DMS53 (cell line): ENCODE measurements around the gene KAZN.

Experiments used
- DNase-seq: peaks from one replicate; lab custom pipeline; 2025; lab: John Stamatoyannopoulos, UW

Gene KAZN

DNA sequence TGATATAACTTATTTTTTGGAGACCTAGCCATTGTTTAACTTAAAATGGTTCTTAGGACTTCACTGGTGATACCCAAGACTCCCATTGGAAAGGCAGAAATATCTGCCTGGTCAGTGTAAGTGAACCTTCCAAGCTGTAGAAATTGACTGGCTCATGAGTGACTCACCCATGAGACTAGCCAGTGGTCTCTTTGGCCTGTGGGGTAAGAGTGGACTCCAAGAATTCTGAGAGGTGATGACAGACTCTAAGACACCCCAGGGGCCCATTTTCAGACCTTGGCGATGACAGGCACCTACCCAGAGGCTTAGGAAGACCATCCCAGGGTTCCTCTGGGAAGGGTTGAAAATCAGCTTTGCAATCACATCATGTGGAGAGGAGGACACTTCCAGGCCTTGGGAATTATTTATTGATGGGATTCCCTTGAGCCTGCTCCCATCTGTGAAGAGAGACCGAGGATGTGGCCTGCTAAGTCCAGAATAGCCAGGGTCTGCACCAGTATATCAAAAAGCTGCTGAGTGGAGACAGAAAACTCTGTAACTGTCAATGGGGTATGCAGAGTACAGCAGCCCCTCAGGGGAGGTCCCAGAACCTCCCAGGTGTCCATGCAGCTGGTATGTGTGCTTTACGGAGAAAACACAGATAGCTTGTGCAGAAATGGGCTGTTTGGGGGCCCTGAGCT is 78.9 kb downstream of the KAZN start:
- DNase-seq = no peak

DNA sequence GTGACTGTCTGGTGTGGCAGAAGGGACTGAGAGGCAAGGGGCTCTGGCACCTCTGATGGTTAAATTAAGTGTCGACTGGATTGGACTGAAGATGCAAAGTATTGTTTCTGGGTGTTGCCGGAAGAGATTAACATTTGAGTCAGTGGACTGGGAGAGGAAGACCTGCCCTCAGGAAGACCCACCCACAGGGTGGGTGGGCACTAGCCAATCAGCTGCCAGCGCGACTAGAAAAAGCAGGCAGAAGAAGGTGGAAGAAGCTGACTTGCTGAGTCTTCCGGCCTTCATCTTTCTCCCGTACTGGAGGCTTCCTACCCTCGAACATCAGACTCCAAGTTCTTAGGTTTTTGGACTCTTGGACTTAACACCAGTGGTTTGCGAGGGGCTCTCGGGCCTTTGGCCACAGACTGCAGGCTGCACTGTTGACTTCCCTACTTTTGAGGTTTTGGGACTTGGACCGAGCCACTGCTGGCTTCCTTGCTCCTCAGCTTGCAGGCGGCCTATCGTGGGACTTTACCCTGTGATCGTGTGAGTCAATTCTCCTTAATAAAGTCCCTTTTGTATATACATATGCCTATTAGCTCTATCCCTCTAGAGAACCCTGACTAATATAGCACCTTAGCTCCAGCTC is 79.6 kb downstream of the KAZN start:
- no peak for DNase-seq

DNA sequence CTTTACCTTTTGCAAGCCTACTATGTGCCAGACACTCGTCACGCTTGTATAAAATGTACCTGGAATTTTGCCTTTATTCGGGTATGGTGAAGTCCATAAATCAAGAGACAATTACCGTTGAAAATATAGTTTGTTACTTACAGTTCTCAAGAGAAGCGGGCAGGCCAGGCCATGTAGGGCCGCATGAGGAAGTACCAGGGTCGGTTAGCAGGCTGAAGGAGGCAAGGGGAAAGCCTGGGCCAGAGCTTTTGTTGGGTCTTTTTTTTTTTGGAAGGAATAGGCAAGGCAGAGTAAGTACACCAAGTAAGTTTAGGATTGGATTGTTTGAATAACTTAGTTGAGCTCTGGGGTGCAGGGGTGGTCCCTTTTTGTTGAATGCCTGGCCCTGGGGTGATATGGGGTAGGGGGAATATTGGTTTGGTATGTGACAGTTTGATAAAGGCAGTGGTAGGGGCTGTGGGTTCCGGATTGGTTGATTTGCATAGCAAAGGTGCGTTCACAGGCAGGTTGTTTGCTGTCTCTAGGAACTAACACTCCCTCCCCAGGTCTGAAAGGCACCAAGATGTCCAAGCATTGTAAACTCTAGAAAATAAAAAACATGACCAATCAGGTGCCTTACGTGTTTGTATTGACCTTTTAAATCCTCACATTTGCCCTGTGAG is 80.7 kb downstream of the KAZN start:
- no peak for DNase-seq

DNA sequence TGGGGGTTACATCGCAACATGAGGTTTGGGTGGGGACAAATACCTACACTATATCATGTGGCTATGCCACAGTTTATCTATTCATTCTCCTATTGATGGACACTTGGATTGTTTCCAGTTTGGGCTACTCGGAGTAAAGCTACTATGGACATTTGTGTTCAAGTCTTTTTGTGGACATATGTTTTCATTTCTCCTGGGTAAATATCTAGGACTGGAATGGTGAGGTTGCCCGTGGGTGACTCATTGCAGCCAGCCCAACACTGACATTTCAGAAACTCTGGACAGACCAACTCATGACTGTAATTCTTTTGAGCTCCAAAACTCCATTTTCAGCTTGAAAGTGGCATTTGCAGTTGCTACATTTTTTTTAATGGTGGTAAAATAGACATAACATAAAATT is 82.7 kb downstream of the KAZN start:
- no peak for DNase-seq

DNA sequence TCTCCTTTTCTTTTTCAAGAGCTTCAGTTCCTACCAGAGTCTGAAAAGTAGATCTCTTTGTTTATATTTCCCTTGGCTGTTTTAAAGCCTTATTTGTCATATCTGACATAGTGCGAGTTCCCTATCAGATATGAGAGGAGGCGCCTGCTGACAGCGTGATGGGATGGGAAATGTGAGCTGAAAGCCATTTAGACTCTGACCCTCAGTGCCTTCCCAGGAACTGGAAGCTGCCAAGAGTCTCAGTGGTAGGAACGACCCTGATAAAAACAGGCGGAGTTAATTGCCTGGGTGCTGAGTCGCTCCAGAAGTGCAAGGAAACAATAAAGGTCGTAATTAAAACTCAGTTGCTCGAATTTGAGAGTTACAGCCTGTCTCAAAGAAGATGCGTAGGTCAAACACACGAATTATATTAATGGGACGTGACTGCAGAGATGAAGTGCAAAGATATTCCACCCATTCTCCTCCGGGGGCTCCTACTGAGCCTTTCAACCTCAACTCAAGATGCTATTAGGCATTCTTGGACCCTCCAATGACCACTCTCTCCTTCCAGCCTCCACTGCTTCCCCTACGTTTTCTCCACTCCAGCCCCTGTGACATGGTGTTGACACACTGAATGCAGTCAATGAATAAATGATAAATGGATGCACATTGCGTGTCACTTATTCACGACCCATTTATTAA is 84.6 kb downstream of the KAZN start:
- DNase-seq = no peak

DNA sequence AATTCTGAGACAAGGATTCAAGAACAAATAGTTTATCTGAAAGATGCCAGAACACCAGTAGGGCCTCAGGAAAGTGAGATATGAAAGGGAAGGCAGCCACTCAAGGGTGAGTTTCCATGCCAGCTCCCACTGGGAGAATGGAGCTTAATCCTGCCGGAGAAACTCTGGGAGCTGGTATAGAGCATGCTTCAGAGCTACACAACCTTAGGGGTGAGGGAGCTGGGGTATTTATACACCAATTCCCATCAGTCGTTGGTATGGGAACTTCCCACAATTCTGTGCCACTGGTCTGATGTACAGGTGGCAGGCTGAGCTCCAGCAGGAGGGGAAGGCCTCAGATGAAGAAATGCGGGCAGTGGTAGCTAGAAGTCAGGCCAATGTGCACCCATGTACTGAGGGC is 86.6 kb downstream of the KAZN start:
- DNase-seq = no peak

DNA sequence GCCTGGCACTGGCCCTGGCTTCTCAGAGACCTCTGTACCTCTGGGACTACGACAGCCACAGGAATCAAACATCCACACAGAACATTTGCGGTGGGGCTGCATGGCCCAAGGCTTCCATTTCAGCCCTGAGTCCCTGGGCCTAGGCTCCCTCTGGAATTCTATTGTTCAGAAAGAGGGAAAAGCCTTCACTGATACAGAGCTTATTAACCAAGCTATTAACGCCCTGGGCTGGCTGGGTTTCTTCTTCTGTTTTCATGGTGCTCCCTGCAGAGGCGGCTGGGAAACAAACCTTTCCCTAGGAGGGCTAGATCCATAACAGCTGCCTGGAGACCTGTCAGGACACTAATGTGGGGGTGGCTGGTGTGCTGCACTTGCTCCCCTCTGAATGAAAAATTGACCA is 88.2 kb downstream of the KAZN start:
- DNase-seq = no peak

DNA sequence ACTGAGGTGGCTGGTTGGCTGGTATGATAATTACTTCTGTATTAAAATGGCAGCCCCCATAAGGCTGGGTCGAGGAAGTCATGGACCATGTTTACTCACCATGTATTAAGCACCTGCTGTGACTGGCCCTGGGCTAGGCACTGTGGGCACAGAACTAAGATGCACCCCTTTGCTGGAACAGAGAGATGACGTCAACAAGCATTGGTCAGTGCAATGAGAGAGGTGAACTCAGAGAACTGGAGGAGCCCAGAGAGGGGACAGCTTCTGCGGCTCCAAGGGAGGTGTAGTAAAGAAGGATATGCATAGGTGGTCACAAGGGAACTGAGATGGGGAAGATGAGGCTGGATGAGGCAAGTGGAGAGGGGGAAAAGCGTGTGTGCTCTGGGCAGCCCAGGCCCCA is 88.7 kb downstream of the KAZN start:
- no peak for DNase-seq

DNA sequence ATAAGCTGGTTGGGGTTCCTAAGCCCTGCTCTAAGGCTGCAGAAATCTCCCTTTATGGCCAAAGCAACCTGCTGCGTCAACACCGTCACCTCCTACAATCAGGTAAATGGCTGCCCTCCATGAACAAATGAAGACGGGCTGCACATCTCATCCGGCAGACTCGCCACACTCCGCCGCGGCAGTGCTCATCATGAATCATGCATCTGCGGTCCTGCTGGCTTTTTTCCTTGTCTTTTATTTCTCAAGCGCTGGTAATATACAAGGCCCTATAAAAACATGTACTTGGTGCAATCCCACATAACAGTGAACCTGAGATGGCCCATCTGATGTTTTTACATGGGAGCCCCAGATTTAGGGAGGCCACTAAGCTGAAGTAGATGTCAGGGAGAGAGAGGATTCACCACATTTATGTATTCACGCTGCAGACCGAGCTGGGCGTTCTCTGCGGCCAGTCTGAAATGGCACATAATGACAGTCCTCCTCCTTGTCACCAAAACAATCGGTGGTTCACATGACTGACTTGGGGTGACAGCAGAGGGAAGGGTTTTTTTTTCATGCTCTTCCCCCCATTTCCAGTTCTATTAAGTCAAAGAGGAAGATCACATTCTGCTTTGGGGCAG is 91.6 kb downstream of the KAZN start:
- DNase-seq = no peak

DNA sequence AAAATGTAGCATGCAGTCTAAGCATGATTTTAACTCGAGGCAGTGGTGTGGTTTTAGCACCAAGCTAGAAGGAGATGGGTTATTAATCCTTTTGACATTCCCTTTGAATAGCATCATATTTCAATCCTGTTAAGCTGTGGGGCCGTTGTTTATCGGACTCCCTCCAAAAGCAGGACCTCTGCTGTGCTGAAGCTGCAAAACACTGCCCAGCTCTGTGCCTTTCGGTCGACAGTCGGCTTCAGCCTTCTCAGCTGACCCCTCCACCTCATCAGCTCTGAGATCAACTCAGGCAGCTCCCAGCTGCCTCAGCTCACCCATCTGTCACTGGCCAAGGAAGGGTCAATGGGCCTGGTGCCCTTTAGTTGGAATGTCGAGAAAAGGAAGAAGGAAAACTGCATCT is 95.5 kb downstream of the KAZN start:
- no peak for DNase-seq

DNA sequence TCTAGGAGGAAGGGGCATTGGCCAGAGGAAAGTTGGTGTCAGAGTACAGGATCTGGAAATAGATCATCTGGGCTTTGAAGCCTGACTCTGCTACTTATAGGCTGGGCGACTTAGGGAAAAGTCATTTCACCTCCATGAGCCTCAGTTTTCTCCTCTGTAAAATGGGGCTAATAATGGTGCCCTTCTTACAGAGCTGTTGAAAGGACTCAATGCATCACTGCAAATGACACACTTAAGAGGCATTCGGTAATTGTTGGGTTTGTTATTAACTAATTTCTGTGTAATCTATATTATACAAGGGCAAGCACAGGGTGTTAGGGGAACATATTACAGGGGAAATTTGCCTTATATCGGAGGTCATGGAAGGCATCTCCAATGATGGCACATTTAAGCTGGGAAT is 96.1 kb downstream of the KAZN start:
- DNase-seq = no peak

DNA sequence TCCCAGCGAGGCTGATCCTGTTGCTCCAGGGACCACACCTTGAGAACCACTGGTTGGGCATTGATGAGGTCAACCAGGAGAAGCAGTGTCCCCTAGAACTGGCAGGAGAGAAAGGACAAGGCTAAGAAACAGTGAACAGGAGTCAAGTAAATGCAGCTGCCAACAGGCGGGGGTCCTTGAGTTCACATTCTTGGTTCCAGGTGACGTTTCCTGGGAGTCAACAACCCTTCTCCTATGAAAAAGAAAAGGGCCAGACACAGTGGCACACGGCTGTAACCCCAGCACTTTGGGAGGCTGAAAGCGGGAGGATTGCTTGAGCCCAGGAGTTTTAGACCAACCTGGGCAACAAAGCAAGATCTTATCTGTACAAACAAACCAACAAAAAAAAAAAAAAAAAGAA is 98.3 kb downstream of the KAZN start:
- no peak for DNase-seq

DNA sequence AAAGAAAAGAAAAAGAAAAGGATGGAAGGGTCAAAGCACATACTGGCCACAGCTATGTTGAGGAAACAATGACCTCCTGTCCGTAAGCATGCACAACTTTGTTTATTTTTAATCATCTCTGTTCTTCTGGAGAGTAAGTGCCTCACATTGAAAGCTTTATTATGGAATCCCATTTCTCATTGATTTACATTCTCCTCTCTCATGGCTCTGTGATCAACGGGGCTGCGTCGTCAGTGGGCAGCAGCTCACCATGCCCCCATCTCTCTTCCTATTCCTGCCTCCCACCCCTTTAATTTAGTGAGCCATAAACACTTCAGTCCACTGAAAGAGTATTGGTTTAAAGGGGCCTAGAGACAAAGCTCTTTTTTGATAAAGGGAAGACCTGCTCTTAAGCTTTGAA is 98.9 kb downstream of the KAZN start:
- DNase-seq = no peak

DNA sequence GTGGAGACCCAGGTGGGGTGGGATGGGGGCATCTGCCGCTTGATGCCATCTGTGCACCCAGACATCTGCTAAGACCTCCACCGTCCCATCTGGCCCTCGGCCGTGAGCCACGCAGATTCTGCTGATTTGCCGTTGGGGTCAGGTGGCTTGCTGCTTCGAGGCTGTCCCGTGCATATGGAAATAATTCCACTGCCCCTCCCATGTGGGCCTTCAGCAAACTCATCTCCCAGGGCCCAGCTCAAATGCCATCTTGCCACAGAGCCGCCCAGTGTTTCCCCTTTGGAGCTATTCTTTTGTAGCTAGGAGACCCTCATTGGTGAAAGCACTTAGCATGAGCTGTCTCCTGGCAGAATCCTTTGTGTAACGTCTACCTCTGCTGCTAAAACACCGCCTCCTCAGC is 99.8 kb downstream of the KAZN start:
- no peak for DNase-seq

DNA sequence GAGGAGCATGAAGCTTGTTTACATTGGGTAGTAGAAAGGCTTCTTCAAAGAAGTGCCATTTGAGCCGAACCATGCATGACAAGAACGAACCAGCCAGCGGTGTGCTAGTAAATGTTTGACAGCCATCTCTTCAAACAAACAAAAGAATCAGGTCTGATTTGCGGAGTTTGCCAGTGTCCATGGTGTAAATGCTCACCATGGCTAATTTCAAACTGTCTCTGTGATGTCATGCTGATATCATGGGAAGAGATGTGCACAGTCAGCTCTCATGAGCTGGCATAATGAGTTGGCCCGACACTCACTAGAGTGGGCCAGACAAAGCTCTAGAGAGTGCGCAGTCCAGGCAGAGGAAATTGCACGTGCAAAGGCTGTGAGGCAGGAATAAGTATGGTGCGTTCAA is 101.1 kb downstream of the KAZN start:
- no peak for DNase-seq

DNA sequence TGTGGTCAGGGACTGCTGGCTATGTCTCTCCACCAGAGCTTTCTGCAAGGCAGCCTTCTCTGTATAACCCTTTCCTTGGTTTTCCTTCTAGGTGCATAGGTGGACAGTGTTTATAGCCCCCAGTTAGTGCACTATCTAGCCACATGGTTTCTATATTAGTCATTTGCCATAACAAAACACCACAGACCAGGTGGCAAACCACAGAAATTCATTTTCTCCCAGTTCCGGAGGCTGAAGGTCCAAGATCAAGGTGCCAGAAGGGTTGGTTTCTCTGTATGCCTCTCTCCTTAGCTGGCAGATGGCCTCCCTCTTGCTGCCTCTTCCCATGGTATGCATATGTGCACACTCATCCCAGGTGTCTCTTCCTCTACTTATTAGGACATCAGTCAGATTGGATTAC is 106.4 kb downstream of the KAZN start:
- no peak for DNase-seq

DNA sequence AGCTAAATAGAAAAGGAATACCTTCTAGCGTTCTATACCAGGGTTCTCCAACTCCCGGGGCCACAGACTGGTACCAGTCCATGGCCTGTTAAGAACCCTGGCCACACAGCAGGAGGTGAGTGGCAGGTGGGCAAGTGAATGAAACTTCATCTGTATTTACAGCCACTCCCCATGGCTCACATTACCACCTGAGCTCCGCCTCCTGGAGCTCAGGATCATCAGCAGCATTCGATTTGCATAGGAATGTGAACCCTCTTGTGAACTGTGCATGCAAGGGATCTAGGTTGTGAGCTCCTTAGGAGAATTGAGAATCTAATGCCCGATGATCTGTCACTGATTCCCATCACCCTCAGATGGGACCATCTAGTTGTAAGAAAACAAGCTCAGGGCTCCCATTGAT is 107.3 kb downstream of the KAZN start:
- DNase-seq = no peak

DNA sequence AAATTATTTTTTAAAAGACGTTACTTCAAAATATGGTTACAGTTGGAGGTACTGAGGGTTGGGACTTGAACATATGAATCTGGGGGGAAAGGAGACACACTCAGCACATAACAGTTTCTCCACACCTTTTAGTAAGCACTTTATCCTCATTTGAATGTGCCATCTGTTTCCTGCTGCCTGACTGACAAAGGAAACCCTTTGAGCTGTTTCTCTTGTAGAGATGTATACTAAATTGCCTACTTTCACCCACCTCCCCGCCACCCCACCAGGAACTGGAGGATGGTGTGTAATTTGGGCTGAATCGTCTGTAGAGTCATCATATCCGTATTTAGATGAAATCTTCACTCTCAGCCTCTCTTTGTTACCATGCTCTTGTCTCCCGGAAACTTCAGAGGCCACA is 108.1 kb downstream of the KAZN start:
- no peak for DNase-seq

DNA sequence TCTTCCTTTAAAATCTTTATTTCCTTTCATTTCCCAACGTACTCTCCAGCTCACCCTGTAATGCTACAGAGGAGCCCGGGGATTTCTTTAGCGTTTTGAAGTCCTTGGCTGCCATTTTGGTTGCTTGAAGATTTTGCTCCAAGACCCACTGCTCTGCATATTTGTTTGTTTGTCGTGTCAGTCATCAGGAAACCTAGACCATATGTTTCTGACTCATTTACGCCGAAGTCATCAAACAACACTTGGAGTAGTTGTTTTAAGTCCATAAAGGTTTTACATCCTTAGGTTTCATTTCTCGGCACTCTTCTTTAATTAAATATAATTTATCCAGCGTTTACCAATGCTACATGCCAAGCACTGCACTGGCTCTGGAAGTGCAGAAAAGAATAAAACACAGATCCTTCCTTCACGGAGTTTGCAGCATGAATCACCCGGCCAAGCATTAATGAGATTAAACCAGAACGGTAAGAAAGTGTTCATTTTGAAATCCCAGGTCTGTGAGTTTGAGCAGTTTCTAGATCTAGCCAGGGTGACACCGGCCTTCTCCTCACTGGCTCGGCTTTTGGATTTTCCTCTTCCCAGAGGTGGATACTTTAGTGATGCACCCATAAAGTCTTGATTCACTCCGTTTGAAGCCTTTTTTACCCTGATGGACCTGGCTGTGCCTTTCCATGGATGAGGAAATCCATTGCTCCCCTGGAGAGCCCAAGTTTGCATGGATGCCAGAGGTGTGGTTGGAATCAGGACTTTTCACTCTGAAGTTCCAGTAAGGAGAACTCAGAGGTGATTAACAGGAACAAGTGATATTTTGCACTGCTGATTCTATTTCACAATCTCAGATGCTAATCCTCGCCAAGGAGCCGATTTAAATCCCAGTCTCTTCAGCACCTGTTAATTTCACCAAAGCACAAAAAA is 109.3 kb downstream of the KAZN start:
- no peak for DNase-seq

DNA sequence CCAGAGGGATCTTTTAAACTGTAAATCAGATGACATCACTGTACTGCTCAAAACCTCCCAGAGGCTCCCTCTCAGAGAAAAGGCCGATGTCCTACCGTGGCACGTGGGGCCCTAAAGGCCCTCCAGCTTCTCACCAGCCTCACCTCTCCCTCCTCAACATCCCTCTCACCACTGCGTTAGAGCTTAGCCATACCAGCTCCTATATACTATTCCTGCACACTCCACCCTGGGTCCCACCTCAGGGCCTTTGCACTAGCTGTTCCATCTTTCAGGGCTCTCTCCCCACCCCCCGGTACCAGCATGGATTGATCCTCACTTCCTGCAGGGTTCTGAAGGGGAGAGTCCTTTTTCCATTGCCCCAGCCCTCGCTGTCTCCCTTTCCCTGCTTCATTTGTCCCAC is 111.8 kb downstream of the KAZN start:
- no peak for DNase-seq

DNA sequence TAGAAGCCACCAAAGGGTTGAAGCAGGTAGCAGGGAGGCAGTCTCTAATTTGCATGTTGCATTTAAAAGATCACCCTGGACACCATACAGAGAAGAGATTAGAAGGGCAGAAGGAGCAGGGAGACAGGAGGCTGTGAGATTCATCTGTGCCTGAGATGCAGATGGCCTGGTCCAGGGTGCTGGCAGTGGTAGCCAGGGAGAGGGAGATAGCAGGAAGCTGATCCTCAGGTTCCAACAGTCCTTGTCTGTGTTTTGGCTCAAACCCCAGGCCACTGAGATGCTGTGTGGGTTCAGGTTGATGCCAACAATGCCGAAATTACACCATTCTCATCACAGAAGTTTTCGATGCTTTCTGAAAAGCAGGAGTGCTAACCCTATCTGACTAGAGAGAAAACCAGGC is 113.7 kb downstream of the KAZN start:
- no peak for DNase-seq

DNA sequence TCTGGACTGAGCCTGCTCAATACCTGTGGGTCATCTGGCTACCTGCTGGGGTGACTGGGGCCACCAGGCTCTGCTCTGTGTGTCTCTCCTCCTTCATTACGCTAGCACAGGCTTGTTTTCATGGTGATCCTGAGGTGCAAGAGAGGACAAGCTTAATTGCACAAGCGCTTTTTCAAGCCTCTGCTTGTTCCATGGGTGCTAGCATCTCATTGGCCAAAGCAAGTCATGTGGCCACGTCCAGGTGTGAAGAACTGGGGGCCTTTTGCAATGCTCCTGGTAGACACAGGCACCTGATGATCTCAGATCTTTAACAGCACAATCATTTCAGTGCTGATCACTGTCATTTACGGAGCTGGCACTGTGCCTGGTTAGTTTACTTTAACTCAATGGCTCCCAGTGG is 114.6 kb downstream of the KAZN start:
- DNase-seq = no peak
